HG03095 (cell line): ENCODE data around the gene PXT1.
"Not testable (repeated sequence)": the region's sequence is repeated elsewhere in the genome, so short reads cannot be mapped to it uniquely, and the experiment has no call there.

Experiments
- ATAC-seq: cut with Tn5 transposase; IDR thresholded peaks from one replicate; pipeline ENCODE4 v1.9.1; 2021; ENCODE audit warnings: moderate library complexity; ENCODE audit not compliant: unreplicated experiment

The PXT1 gene

GRCh38 chr6:36444470-36444869 lies 1.8 kb upstream of the PXT1 start:
- ATAC-seq, result no peak

- ATAC-seq, result no peak
Measured at GRCh38 chr6:36443471-36444428, 1.1 kb upstream of the PXT1 start.

DNA sequence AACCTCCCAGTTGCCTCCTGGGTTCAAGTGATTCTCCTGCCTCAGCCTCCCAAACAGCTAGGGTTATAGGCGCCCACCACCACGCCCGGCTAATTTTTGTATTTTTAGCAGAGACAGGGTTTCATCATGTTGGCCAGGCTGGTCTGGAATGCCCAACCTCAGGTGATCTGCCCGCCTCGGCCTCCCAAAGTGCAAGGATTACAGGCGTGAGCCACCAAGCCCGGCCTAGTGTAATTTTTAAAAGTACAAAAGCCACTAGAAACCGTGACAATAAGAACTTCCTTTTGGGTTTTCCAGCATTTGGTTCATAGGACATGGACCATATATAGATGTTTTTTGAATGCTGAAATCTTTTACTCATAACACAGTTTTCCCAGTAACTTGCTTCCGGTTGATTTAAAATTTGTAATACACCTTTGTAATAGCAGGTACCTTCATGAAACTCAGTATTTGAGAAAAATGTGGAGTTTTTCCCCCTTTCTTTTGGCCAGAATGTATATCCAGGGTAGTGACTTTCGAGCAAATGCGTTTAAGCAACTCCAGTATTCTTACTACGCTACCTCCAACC lies 467 bp downstream of the PXT1 start:
- ATAC-seq, result no peak

DNA sequence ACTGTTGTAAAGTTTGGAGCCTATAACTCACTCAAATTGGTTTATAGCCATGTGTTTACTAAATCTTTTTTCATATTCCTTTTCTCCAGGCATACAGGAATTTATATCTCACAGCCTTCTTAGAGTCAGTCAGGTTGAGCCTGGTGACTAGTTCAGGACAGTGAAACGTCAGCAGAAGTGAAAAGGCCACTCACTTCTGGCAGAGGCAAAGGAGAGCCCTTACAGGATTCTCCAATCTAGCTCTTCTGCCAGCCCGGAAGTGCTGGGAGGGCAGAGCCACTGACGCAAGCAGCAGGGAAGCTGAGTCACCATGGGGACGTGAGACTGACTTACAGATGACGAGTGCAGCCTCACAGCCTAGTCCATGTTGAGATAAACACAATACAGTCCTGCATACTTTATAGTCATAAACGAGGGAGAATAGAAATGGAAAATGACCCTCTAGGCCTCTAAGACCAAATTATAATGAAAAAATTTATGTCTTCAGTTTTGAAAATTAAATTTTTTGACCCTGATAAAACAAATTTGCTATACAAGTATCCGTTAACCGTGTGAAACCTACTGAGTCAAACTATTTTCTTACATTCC lies 1.3 kb downstream of the PXT1 start:
- peak; percentile 62 for ATAC-seq

- no peak for ATAC-seq
Measured at GRCh38 chr6:36436466-36436865, 6.2 kb downstream of the PXT1 start.

GRCh38 chr6:36432151-36432671 lies 10.4 kb downstream of the PXT1 start:
- ATAC-seq, result no peak

- ATAC-seq, result no peak
Measured at GRCh38 chr6:36431197-36431596, 11.5 kb downstream of the PXT1 start.

DNA sequence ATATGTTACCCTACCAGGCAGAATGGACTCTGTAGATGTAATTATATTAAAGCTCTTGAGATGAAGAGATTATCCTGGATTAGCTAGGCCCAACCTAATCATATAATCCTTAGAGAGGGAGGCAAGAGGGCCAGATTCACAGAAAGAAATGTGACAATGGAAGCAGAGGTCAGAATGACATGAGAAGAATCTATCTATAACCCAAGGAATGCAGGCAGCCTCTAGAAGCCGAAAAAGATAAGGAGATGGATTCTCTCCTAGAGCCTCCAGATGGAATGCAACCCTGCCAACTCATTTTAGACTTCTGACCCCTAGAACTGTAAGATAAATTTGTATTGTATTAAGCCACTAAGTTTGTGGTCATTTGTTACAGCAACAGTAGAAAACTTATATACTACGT lies 12.3 kb downstream of the PXT1 start:
- no peak for ATAC-seq

DNA sequence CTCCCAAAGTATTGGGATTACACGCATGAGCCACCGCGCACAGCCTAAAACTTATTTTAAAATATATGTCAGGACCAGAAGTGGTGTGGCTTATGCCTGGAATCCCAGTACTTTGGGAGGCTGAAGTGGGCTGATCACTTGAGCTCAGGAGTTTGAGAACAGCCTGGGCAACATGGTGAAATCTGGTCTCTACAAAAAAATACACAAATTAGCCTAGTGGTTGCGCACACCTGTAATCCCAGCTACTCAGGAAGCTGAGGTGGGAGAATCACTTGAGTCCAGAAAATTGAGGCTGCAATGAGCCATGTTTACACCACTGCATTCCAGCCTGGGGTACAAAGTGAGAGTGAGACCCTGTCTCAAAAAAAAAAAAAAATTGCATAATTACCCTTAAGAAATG lies 13.7 kb downstream of the PXT1 start:
- ATAC-seq, result no peak

- no peak for ATAC-seq
Measured at GRCh38 chr6:36426622-36427021, 16.0 kb downstream of the PXT1 start.

DNA sequence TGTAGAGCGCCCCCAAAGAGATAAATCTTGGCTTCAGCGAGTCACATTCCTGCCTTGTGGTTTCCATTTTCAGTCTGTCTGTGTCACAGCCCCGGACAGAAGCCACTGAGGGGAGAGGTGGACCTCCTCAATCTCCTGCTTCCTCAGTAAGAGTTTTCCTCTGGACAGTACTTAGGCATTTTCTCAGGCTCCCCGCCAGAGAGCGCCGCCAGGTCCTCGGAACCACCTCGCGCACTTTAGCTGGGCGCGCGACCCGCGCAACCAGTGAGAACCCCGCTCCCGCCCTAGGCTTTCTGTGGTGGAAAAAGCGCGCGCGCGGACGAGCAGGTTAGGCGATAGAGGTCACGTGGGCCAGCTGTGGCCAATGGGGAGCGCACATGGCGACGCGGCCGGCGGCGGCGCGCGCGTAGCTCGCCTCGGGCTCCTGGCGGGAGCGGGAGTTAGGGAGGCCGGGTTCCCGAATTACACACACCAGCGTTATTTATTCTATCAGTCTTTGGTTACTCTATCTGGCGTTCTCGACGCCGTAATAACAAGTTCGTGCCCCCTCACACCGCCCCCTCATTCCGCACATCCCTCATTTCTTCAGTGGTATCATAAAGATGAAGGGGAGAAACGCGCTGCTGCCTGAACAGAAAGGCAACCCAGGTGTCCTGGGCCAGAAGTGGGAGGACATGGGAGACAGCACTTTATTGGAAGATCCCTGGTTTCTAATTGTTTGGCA lies 19.4 kb downstream of the PXT1 start:
- ATAC-seq, result peak; percentile 89

GRCh38 chr6:36422714-36423100 lies 19.9 kb downstream of the PXT1 start:
- no peak for ATAC-seq

DNA sequence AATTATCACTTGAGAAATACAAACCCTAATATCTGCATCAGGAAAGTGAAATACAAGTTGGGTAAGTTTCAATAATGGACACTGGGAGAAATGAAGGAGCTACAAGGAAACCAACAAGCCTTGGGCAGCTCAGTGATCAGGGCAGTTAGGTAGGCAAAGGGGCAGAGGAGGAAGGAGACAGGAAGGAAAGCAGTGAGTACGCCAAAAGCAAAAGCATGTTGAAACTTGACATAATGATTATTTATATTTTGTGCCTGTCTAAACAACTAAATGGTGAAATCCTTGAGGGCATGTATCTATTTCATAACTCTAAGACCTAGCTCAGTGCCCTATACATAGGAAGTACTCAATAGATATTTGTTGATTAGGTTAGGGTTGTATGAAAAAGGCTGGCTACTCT lies 23.3 kb downstream of the PXT1 start:
- ATAC-seq, result no peak

GRCh38 chr6:36418558-36418957 lies 24.1 kb downstream of the PXT1 start:
- no peak for ATAC-seq

GRCh38 chr6:36414481-36414880 lies 28.2 kb downstream of the PXT1 start:
- ATAC-seq, result no peak

- ATAC-seq, result no peak
Measured at GRCh38 chr6:36413489-36414480, 28.9 kb downstream of the PXT1 start.

- ATAC-seq, result not testable (repeated sequence)
Measured at GRCh38 chr6:36409718-36410117, 32.9 kb downstream of the PXT1 start.

GRCh38 chr6:36404164-36404563 lies 38.5 kb downstream of the PXT1 start:
- ATAC-seq, result no peak

- ATAC-seq, result no peak
Measured at GRCh38 chr6:36402481-36402880, 40.2 kb downstream of the PXT1 start.

- no peak for ATAC-seq
Measured at GRCh38 chr6:36399970-36400369, 42.7 kb downstream of the PXT1 start.
